Right kidney (tissue), 1 donor: ENCODE measurements around the gene TCAIM.
"Not testable (repeated sequence)": the region's sequence is repeated elsewhere in the genome, so short reads cannot be mapped to it uniquely, and the experiment has no call there.

Experiments used
- DNase-seq: peaks from one replicate; pipeline ENCODE4 v3.0.0-alpha.2; 2016

The TCAIM gene

GRCh38 chr3:44342176-44342790, 3.7 kb downstream of the TCAIM start:
- DNase-seq = no peak

- DNase-seq = no peak
Measured at GRCh38 chr3:44343421-44343820, 4.9 kb downstream of the TCAIM start.

GRCh38 chr3:44346590-44346989, 8.0 kb downstream of the TCAIM start:
- not testable (repeated sequence) for DNase-seq

GRCh38 chr3:44348993-44349392, 10.4 kb downstream of the TCAIM start:
- DNase-seq = no peak

GRCh38 chr3:44353355-44353924, 14.9 kb downstream of the TCAIM start:
- DNase-seq = no peak

- DNase-seq = no peak
Measured at GRCh38 chr3:44355362-44356033, 16.9 kb downstream of the TCAIM start.

GRCh38 chr3:44359146-44359751, 20.7 kb downstream of the TCAIM start:
- DNase-seq = no peak

GRCh38 chr3:44363591-44363990, 25.0 kb downstream of the TCAIM start:
- peak; percentile 20 for DNase-seq

GRCh38 chr3:44365952-44366351, 27.4 kb downstream of the TCAIM start:
- DNase-seq = no peak

GRCh38 chr3:44375450-44375849, 36.9 kb downstream of the TCAIM start:
- DNase-seq = no peak

- no peak for DNase-seq
Measured at GRCh38 chr3:44387404-44387803, 48.8 kb downstream of the TCAIM start.

- no peak for DNase-seq
Measured at GRCh38 chr3:44392489-44392888, 53.9 kb downstream of the TCAIM start.

GRCh38 chr3:44395714-44396113, 57.1 kb downstream of the TCAIM start:
- DNase-seq = no peak

- no peak for DNase-seq
Measured at GRCh38 chr3:44396200-44397171, 57.9 kb downstream of the TCAIM start.

GRCh38 chr3:44398271-44398670, 59.7 kb downstream of the TCAIM start:
- not testable (repeated sequence) for DNase-seq

GRCh38 chr3:44398853-44399252, 60.3 kb downstream of the TCAIM start:
- no peak for DNase-seq

- DNase-seq = no peak
Measured at GRCh38 chr3:44400771-44401170, 62.2 kb downstream of the TCAIM start.

GRCh38 chr3:44402548-44402947, 64.0 kb downstream of the TCAIM start:
- no peak for DNase-seq

- no peak for DNase-seq
Measured at GRCh38 chr3:44409640-44410410, 71.3 kb downstream of the TCAIM start.

GRCh38 chr3:44411031-44411645, 72.6 kb downstream of the TCAIM start:
- DNase-seq = no peak

GRCh38 chr3:44412365-44412764, 73.8 kb downstream of the TCAIM start:
- DNase-seq = no peak
